ENCODE results near the gene PTPRM. TPM values are rescaled to one million over a fixed set of nuclear protein-coding genes. Genes with fewer than 3 reads are reported as not detected.

Gene PTPRM
- total RNA-seq, 1 donor from 2014 or later, result 59.0 TPM

DNA sequence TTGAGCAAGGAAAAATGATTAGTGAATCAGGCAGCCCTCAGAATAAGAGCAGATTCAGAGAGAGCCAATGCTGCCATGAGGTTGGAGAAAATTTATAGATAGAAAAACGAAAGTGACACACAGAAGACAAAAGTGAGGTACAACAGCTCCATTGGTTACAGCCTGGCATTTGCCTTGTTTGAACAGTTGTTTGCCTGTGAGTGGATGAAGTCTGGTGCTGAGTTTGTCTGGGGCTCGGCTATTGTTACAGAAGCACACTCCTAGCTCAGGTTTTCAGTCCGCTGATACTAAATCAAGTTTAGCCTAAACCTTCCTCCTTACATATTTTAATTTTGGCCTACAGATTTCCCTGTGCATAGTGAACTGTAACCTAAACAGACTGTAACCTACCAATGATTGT, 654.3 kb downstream of the PTPRM start:
- DNase-seq (ENCODE audit: low read depth, low spot score), result no peak

DNA sequence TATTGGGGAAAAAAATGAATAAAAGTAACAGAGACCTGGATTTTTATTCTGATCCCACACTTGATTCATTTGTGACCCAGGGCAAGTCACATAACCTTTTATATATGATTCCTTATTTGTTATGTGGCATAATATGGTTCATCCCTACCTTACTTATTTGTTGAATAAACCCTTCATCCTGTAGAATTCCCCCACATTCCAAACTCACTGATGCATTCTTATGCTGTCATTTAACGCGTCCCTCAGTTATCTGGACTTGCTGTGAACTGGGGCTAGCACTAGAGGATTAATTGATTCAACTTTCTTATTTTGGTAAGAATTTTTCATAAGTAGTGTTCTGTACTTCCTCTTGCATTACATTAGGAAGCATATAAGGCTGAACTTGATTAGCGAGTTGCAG, 657.5 kb downstream of the PTPRM start:
- DNase-seq (ENCODE audit: low read depth, low spot score), result no peak

DNA sequence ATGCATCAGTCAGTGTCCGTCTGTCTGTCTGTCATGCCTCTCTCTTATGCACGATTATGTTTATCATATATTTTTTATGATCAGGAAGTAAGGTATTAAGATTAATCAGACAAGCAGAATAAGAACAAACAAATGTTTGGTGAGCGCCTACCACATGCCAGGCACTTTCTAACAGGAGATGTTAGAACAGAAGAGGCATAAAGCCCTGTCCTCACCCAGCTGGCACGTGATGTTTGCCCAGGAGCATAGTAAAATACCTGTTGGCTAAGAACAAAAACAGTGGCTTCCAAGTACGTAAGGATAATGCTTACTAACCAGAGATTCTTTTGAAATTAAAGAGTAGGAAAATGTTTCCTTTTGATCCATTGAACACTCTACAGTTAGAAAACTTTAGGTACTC, 661.9 kb downstream of the PTPRM start:
- DNase-seq (ENCODE audit: low read depth, low spot score), result no peak

DNA sequence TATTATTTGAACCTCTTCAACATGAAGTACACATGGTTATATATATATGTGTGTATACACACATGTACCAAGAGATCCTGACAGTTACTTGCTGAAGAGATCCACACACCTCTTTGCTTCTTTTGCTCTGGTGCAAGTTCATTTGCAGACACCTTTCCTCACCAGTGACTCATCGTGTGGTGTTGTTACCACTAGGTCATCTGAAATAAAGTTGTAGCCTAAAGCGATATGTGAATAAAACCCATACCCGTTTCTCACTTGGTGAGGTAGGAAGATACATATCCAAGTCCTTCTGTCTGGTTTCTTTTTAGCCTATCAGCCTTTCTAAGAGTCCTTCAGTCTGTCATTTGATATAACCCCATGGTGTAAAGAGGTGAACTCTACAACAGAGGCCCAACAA, 662.7 kb downstream of the PTPRM start:
- DNase-seq (ENCODE audit: low read depth, low spot score), result no peak

DNA sequence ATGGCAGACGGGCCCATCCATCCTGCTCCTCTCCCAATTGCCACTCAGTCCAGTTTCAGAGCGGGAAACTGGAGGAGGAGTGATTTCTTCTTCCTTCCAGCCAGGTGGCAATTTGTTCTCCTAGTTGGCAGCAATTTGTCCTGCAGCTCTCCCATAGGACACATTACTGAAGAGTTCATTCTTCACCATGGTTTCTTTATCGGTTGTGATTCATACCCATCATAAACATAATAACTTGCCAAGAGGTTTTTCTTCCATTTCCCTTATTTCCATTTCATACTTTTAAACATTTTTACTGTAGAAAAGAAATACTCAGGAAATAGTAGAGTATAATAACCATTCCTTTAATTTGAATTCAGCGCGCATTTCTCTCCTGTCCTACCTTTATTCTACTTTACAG, 664.2 kb downstream of the PTPRM start:
- DNase-seq (ENCODE audit: low read depth, low spot score), result no peak

DNA sequence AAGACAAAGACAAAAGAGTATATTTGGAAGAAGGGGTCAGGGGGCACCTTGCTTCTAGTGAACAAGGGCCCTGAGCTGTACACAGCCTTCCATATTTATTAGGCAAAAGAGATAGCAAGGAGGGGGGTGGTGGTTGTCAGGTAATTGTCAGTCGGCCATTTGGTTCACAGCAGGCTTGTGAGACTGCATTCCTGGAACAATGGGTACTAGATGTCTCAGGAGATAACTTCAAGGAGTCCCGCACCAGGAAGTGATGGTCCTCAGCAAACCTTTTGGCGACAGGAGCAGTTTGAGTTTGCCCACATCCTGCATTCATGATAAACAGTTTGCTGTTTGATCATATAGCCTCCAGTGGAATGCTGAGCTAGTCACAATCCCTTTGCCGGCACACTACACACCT, 665.7 kb downstream of the PTPRM start:
- DNase-seq (ENCODE audit: low read depth, low spot score), result no peak

DNA sequence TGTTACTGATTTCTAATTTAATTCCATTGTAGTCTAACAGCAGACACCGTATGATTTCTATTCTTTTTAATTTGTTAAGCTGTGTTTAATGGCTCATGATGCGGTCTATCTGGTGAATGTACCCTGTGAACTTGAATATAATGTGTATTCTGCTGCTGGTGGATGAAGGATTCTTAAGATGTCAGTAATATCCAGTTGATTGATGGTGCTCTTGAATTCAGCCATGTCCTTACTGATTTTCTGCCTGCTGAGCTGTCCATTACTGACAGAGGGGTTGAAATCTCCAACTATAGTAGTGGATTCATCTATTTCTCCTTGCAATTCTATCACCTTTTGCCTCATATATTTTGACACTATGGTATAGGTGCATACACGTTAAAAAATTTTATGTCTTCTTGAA, 668.8 kb downstream of the PTPRM start:
- DNase-seq (ENCODE audit: low read depth, low spot score), result no peak

DNA sequence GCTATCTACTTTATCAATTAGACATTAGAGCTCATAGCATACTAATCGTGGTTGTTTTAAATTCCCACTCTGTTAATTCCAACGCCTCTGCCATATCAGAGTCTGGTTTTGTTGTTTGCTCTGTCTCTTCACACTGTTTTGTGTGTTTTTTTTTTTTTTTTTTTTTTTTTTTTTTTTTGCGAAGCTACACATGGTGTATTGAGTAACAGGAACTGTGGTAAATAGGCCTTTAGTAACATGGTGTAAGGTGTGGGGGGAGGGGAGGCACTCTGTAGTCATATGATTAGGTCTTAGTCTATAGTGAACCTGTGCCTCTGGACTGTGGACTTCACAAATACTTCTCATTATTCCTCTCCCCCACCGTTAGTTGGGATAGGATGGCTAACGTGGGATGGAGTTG, 671.4 kb downstream of the PTPRM start:
- DNase-seq (ENCODE audit: low read depth, low spot score), result no peak

DNA sequence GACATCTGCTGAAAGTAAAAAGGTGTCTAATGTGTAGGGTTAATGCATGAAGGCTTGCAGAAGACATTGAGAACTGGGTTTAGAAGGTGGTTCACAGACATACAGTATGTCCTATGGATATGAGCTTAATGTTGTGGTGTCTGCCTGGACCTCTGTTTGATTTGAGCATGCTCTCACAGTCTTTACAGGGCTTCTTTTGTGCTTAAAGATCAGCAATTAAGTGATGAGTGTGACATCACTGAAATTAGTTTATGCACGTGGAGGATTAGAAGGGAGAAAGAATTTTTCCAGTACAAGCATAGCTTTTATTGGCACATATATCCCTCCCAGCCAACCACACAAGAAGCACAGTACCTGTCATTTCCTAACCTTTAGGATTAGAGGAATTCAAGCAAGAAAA, 674.6 kb downstream of the PTPRM start:
- no peak for DNase-seq (ENCODE audit: low read depth, low spot score)

DNA sequence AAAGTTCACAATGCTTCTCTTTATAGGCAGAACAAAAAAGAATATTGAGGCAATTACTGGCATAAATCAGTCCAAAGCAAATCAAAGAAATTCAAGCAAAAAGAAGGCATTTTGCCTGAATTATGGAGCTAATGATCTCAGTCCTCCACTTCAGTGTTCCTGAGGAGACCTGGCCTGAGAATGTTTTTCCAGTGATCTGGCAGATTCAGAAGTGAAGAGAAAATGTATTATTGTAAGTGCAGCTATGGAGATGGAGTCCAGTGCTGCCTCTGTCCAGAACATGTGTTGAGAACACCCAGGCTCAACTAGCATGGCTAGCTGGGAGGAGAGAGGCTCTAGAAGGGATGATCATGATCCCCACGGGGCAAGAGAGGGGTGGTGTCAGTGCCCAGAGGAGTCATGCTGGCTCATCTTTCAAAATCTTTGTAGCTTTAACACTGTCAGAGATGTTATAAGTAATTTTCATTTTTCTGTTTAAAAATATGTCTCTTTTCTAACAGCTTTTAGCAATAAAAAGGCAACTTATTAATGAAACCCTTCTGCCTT, 675.1 kb downstream of the PTPRM start:
- no peak for DNase-seq (ENCODE audit: low read depth, low spot score)

DNA sequence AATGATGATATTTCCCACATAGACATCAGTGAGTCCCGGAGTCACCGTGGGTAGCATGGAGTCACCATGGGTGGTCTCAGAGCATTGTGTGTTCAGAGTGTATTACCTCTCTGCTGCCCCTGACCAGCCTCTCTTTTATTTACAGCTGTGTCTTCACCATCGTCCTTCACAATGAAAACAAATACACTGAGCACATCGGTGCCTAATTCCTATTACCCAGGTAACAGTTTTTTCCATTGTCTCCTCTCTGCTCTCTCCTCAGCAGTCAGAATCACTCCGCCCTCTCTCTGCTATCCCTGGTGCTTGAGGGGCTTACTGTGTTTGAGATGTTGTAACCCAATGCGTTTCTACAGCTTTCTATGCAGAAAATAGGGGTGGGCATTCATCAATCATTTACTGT, 680.6 kb downstream of the PTPRM start:
- no peak for DNase-seq (ENCODE audit: low read depth, low spot score)

DNA sequence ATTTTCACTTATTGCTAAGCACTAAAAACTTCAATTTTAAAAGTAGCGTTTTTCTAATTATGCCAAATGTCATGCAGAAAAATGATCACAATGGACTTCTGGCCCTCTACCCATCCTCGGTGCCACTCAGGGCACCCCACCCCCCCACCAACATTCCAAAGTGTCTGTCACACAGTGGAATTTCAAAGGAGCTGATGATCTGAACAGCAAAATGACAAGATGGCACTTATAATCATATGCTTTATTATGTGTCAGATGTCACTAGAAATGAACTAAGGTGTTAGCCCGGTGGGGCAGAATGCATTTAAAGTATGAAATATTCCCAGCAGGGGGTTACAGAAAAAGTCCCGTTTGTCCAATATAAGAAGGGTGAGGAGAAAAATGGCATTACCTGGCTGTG, 681.5 kb downstream of the PTPRM start:
- no peak for DNase-seq (ENCODE audit: low read depth, low spot score)

DNA sequence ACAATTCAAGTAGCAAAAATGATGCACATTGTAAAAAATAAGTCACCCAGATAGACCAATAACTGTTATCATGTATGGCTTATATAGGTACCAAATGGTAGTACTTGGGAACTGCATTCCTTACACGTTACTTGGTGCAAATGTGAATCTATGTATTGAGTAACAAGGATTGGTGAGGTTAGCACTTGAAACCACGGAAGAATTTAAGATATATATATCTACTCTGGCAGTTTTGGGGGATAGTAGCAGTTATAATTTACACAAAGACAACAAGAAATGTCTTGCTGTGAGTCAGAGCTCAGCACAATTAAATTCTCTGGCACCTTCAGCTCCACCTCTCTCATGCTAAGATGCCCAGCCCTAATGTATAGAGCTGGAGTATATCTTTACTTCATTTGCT, 682.7 kb downstream of the PTPRM start:
- DNase-seq (ENCODE audit: low read depth, low spot score), result no peak

DNA sequence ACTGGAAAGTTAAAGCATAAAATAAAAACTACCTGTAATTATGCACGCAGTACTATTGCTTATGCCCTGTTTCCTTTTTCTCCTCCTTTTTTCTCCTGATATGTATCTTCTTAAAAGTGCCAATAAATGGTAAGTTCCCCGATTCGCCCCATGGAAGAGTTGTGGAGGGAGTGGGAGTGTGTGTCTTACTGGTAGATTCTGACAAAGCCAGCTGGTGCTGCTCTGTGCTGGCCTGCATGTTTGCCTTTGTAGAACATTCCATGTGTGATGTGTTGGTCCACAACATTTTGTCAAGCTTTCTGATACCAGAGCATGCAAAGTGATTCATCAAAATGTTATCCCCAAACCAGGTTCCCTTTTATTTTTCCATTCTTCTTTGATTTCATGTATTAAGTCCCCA, 685.3 kb downstream of the PTPRM start:
- no peak for DNase-seq (ENCODE audit: low read depth, low spot score)

DNA sequence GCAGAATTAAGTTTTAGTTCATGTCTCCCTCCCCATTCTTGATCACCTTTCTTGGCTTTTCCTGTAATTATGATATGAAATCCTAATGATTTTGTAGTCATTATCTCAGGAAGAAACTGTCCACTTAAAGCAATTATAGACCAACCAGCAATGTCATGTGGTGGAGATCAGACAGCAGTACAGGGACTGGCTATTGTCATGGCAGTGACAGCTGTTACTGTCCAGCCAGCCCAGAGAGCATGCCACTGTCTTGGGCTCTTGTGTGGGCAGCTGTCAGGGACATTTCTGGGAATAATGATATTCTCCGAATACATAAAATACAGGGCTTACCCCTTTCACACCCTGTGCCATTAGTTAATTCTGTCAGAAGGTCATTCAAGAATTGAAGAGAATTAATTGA, 686.8 kb downstream of the PTPRM start:
- DNase-seq (ENCODE audit: low read depth, low spot score), result no peak

DNA sequence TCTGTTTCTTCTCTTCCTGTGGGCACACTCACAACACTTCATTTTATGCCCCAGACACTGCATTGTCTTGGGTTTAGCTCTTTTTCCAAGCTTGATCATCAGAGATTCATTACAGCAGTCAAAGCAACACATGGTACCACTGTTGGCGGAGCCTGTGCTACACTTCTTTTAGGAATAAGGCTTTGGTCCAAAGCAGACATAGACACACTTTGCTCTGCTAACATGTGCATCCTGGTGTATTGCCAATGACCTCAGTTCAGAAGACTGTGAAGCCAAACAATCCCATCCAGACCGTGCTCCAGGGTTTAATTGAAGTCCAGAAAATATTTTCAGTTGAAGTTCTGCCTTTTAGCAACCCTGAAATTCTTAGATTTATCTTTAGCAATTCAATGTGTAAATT, 687.5 kb downstream of the PTPRM start:
- DNase-seq (ENCODE audit: low read depth, low spot score), result no peak

DNA sequence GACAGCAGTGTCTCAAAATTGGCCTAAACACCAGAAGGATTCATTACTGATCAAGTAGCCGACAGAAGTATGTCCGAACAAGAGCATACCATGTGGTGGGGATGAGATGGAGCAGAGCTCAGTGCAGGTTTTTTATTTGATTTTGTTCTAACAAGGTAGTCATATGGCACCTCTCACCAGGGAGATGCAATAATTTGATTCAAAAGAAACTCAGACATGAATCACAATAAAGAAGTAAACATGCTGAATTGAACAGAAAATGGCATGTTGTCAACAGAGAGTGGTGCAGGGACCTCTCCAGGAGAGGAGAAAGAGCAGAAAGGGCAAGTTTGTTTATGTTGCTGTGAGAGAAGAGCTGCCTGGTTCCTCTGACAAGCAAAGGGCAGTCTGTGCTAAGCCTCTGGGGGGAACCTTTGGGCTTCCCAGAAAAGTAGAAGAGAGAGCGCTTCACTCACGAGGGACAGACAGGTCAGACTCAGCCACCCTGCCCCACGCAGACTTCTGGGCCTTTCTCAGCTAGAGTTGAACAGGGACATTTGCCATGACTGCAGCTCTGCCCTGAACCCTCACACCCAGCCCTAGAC, 690.8 kb downstream of the PTPRM start:
- DNase-seq (ENCODE audit: low read depth, low spot score), result no peak

DNA sequence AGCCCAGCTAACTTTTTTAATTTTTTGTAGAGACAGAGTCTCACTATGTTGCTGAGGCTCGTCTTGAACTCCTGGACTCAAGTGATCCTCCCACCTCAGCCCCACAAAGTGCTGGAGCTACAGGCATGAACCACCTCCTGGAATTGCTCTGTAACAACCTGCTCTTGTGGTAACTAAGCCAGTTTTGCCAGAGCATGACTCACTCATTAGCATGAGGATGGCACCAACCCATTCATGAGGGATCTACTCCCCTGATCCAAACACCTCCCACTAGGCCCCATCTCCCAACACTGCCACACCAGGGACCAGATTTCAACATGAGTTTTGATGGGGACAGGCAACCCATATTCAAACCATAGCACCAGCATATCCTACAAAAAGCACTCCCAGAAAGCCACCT, 693.2 kb downstream of the PTPRM start:
- no peak for DNase-seq (ENCODE audit: low read depth, low spot score)

DNA sequence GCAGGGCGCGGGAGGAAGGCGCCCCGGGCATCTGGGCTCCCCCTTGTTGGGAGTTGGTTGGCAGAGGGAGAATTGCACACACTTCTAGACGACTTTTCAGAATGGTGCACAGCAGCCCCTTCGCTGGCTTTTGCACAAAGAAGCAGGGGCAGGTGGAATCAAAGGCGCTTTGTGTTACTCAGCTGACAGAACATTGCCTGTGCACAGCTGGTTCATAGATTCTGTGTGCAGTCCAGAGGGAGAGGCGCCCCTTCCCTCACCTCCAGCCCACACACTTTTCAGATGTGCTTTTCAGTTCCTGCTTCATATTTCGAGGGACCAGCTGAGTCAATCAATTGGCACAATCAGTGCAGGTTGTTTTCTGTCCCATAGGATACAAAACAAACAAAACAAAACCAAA, 693.7 kb downstream of the PTPRM start:
- DNase-seq (ENCODE audit: low read depth, low spot score), result no peak

DNA sequence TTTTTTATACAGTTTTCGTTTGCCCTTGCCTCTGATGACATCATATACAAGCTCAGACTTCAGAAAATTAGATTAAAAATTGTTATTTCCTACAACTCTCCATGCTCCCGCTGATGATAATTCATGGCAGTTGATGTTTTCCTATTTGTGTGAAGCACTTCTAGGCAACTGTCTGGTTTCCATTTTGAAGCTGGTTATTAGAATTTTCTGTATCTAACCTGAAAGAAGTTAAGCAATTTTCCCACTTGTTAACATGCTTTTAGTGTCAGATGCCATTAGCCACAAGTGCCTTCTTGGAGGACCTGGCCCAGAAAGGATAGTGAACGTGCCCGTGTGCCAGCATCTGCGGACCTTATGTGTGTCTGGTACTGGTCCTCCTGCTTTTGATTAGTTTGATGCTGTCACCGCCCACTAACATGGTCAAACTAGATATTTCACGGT, 694.6 kb downstream of the PTPRM start:
- DNase-seq (ENCODE audit: low read depth, low spot score), result no peak

DNA sequence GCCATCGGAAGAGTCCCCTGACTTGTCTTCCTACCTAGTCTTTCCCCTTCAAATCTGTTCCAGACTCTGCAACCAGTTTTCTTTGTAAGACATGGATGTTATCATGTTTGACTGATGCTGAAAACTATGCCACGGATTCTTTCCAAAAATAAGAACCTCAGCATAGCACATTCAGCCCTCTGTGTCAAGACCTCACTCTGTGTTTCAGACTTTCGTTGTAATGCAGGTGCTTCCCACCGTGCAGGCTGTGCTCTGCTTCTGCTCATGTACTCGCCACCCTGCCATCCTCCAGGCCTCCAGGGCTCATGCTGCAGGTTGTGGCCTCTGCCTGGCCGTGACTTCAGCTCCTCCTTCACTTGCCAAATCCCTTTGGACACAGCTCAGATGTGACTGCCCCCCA, 695.1 kb downstream of the PTPRM start:
- DNase-seq (ENCODE audit: low read depth, low spot score), result no peak

DNA sequence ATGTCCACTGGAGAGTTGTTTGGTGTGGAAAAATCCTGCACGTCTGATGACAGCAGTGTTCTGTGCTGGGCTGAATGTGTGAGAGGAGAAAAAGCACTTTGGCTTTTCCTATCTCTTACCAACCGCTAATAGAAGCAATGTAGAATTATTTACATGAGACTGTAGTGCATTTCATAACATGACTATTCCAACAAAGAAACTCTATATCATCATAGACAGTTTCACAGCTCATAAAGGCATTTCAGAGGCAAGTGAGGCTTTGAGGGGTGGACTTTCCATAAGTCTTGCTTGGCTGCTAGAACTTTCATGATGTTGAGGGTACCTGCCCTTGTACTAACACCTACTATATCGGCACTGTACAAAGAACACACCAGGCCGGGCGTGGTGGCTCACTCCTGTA, 697.0 kb downstream of the PTPRM start:
- DNase-seq (ENCODE audit: low read depth, low spot score), result no peak

DNA sequence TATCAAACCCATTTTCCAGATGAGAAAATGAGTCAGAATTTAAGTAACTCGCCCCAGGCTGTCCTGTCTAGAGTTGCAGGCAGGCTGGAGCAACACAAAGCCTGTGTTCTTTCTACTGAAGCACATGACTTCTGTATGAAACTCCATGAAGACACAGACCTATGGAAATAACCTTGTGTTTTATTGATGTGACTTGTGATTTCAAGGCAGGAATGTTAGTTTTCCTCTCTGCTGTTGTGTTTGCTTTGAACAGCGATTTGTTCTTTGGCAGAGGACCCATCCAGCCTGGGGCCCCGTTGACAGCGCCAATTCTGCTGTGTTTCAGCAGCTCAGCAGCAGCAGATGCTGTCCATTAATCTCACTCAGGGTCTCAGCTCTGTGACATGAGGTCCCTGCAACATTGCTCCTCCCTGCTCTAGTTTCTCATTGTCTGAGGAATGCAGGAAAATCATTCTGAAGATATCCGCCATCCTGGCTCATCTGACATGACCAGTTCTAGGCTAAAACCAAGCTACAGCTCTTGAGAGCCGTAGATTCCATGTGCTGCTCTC, 697.8 kb downstream of the PTPRM start:
- no peak for DNase-seq (ENCODE audit: low read depth, low spot score)

DNA sequence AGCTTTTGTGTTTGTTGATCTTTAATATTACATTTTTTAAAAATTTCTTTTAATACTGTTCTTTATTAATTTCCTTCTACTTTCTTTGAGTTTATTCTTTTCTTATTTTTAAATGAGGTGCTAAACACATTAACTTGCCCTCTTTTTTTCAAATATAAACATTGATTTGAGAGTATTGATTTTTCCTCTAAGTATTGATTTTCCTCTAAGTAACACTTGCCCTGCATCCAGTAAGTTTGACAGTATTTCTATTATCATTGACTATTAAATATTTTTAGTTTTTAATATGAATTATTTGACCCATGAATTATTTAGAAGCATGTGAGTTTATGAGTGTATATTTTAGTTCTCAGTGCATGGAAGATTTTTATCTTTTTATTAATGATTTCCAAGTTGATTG, 705.1 kb downstream of the PTPRM start:
- DNase-seq (ENCODE audit: low read depth, low spot score), result no peak
